Keratinocyte (primary cell): ENCODE results near the gene CDC42SE2. TPM values are rescaled to one million over a fixed set of nuclear protein-coding genes. Genes with fewer than 3 reads are reported as not detected.

ENCODE experiments used
- DNase-seq: peaks from one replicate; pipeline ENCODE4 v3.0.0-alpha.2; 2011; ENCODE audit warnings: low read depth, missing footprints, low spot score
- FAIRE-seq: peaks from 2 replicates; lab custom pipeline; 2011; peaks lifted over from hg19 to GRCh38; lab: Jason Lieb, UNC
- H2AFZ ChIP-seq: 2 replicates; pipeline ENCODE4 v1.6.0; 2012; ENCODE audit warnings: low read length, control low read depth, inconsistent platforms; ENCODE audit not compliant: control insufficient read depth
- H3K27ac ChIP-seq: 2 replicates; pipeline ENCODE4 v1.5.1; 2011; ENCODE audit warnings: low read length; ENCODE audit not compliant: control insufficient read depth, insufficient read depth
- H3K27me3 ChIP-seq: 3 replicates; pipeline ENCODE4 v1.6.0; 2011; ENCODE audit warnings: low read length; ENCODE audit not compliant: control insufficient read depth, insufficient read depth; ENCODE audit errors: extremely low read depth
- H3K36me3 ChIP-seq, 2 experiments: 2 replicates in 1 of 2; 3 replicates in 1 of 2; pipeline ENCODE4 v1.5.1; 2011; ENCODE audit warnings: low read length in 2 of 2, mild to moderate bottlenecking in 1 of 2; ENCODE audit not compliant: control insufficient read depth in 2 of 2, insufficient read depth in 2 of 2; ENCODE audit errors: extremely low read depth in 1 of 2
- H3K4me1 ChIP-seq: 3 replicates; pipeline ENCODE4 v1.5.1; 2011; ENCODE audit warnings: low read length; ENCODE audit not compliant: control insufficient read depth, insufficient read depth; ENCODE audit errors: extremely low read depth
- H3K4me2 ChIP-seq: 3 replicates; pipeline ENCODE4 v1.6.0; 2011; ENCODE audit warnings: low read depth, low read length; ENCODE audit not compliant: control insufficient read depth, insufficient read depth; ENCODE audit errors: extremely low read depth
- H3K4me3 ChIP-seq, 3 experiments: fragments of 200-600 bp in 1 of 3; sonication (generic) in 1 of 3; 2 replicates in 2 of 3; 3 replicates in 1 of 3; pipeline ENCODE4 v1.5.1; 2011 to 2016; ENCODE audit warnings: low read length in 3 of 3, mild to moderate bottlenecking in 3 of 3, control low read depth in 2 of 3, inconsistent platforms in 1 of 3, low read depth in 1 of 3, mixed read lengths in 1 of 3, mixed run types in 1 of 3, moderate library complexity in 1 of 3; ENCODE audit not compliant: control insufficient read depth in 2 of 3, insufficient read depth in 2 of 3; ENCODE audit errors: extremely low read depth in 1 of 3
- H3K79me2 ChIP-seq: 2 replicates; pipeline ENCODE4 v1.6.0; 2012; ENCODE audit warnings: low read length; ENCODE audit not compliant: control insufficient read depth, insufficient read depth
- H3K9ac ChIP-seq: 3 replicates; pipeline ENCODE4 v1.6.0; 2011; ENCODE audit warnings: low read length; ENCODE audit not compliant: control insufficient read depth, insufficient read depth; ENCODE audit errors: extremely low read depth
- H3K9me1 ChIP-seq: 3 replicates; pipeline ENCODE4 v1.6.0; 2011; ENCODE audit warnings: low read length; ENCODE audit not compliant: control insufficient read depth, insufficient read depth; ENCODE audit errors: extremely low read depth
- H3K9me3 ChIP-seq: 2 replicates; pipeline ENCODE4 v1.5.1; 2012; ENCODE audit warnings: low read depth, low read length; ENCODE audit not compliant: control insufficient read depth
- H4K20me1 ChIP-seq: 3 replicates; pipeline ENCODE4 v1.6.0; 2011; ENCODE audit warnings: low read length; ENCODE audit not compliant: control insufficient read depth, insufficient read depth; ENCODE audit errors: extremely low read depth
- CTCF ChIP-seq, 3 experiments: IDR thresholded peaks in 1 of 3; conservative IDR thresholded peaks in 1 of 3; optimal IDR thresholded peaks in 1 of 3; 2 replicates in 2 of 3; 3 replicates in 1 of 3; pipeline versions ENCODE3 to v1.5.1; 2011; ENCODE audit warnings: low read length in 3 of 3, mild to moderate bottlenecking in 3 of 3, moderate library complexity in 2 of 3, control low read depth in 1 of 3, inconsistent platforms in 1 of 3; ENCODE audit not compliant: insufficient read depth in 2 of 3; ENCODE audit errors: extremely low read depth in 1 of 3
- EZH2 ChIP-seq: IDR thresholded peaks from one replicate; pipeline ENCODE4 v1.6.1; 2012; ENCODE audit warnings: inconsistent platforms, mild to moderate bottlenecking, low read length, moderate library complexity
- dilution Hi-C: fragments of 300-500 bp; cut with MboI; formaldehyde crosslinking; loops from one replicate; pipeline ENCODE4 v1.7.0; 2020; ENCODE audit warnings: low sequenced_read_pairs; ENCODE audit not compliant: extremely low pct_ligation_motif_present
- polyA plus RNA-seq, 5 experiments: library from polyadenylated mRNA; depleted of rRNA in 3 of 5; stranded (reverse) in 3 of 5; stranded (forward) in 1 of 5; unstranded in 1 of 5; fragments of >200 nt; gene quantifications; 1 replicate in 1 of 5; 2 replicates in 3 of 5; 3 replicates in 1 of 5; pipeline versions ENCODE4 v1.2.1 to v1.2.3, GENCODE V29; 2011 to 2012; ENCODE audit warnings: missing spikeins in 2 of 5, low read depth in 1 of 5, low replicate concordance in 1 of 5

Gene CDC42SE2
- polyA plus RNA-seq, 1 donor (not counting 4 experiments of a cell fraction or from before 2014, with no cell fraction given), result 32.5 TPM

DNA sequence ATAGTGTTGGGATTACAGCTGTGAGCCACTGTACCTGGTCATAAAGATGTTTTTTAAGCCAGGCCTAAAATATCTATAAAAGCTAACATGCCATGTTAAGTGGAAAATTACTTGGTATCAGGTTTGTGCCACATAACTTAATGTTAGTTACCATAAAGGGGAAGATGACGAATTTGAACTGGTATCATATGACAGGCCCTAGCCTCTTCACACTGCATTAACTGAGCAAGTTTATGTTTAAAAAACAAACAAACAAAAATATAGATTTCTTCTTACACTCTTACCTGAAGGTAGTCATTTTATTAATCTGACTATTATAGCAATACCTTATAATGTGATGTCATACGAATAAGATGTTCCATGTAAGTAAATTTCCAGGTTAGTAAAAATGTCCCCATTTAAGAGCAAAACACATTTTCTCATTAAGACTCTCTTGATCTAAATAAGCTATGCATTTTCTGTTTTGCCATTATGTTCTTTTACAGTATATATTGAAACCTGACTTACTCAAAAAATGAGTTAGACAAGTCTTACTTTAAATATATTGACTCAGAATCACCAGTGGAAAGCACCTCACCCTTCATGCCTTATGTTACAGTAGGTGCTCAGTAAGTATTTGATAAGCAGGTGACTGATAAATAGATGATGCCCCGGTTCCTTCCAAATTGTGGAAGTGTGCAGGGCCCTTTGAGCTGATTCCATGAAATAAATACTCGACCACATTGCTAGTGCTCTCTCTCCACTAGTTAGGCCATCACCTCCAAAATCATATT lies 125.4 kb downstream of the CDC42SE2 start:
- dilution Hi-C loops, result no loop called here
- no peak for DNase-seq
- Histone ChIP-seq H3K4me3 (no peak overlapping the region), H3K9ac (no peak overlapping the region), H3K27ac (no peak overlapping the region), H3K79me2 (peaks cover 3% of the 10 kb centered on the region), H3K4me1 (no peaks in the 10 kb centered on the region), H3K27me3 (no peaks in the 10 kb centered on the region), H3K4me2 (no peak overlapping the region), H4K20me1 (no peaks in the 10 kb centered on the region), H3K9me1 (no peaks in the 10 kb centered on the region), H3K36me3 (peaks cover 7 to 9% of the 10 kb centered on the region in 2 experiments), H2AFZ (no peak overlapping the region), H3K9me3 (no peaks in the 10 kb centered on the region)
- no peak for TF ChIP-seq CTCF (optimal IDR thresholded peaks at IDR 0.05 in 1 of 3, IDR thresholded peaks at IDR 0.05 in 1 of 3, conservative IDR thresholded peaks at IDR 0.05 in 1 of 3; ENCODE audit: extremely low read depth in 1 of 3, insufficient read depth in 2 of 3, low read length in 3 of 3)
- TF ChIP-seq EZH2, result no peak
- no peak for FAIRE-seq

DNA sequence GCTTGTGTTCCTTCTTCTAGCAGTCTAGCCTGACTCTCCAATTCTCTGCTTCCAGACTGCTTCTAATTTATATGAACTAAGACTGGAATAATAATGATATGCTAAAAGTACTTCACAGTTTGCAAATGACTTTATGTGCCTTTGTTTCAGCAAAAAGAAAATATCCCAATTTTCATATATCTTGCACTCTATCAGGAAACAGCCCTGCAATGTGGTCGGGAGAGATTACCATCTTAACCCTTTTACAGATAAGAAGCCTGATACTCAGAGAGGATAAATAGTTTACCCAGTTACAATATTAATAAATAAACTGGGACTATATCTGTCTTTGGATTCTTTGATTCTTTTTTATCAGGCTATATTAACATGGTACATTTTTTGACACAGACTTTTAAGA lies 126.0 kb downstream of the CDC42SE2 start:
- Histone ChIP-seq H4K20me1 (no peaks in the 10 kb centered on the region), H3K9me3 (no peaks in the 10 kb centered on the region), H3K27me3 (no peaks in the 10 kb centered on the region), H3K4me3 (no peak overlapping the region), H3K4me2 (no peak overlapping the region), H3K9me1 (no peaks in the 10 kb centered on the region), H3K36me3 (peaks cover 7 to 9% of the 10 kb centered on the region in 2 experiments), H3K79me2 (no peaks in the 10 kb centered on the region), H2AFZ (no peak overlapping the region), H3K4me1 (no peaks in the 10 kb centered on the region), H3K9ac (no peak overlapping the region), H3K27ac (no peak overlapping the region)
- no peak for FAIRE-seq
- TF ChIP-seq EZH2 (no peak), CTCF (optimal IDR thresholded peaks at IDR 0.05 in 1 of 3, IDR thresholded peaks at IDR 0.05 in 1 of 3, conservative IDR thresholded peaks at IDR 0.05 in 1 of 3; ENCODE audit: extremely low read depth in 1 of 3, insufficient read depth in 2 of 3, low read length in 3 of 3) (no peak)
- no peak for DNase-seq
- dilution Hi-C loops, result no loop called here
